Coronary artery (tissue), 2 donors: Measurements from ENCODE around the gene PLA2G3.

Experiments
- DNase-seq: peaks from one replicate; pipeline ENCODE4 v3.0.0-alpha.2; 2017; ENCODE audit warnings: low spot score
- H3K27ac ChIP-seq, 2 donors: fragments of 200-600 bp; sonication (generic); one replicate each; pipeline ENCODE4 v1.5.1; 2016 to 2019
- H3K4me3 ChIP-seq: fragments of 200-600 bp; sonication (generic); 2 replicates; pipeline ENCODE4 v1.5.1; 2016; ENCODE audit warnings: mild to moderate bottlenecking, moderate library complexity
- TF ChIP-seq, protein P1 (sequence below): fragments of 200-600 bp; sonication (generic); IDR thresholded peaks from one replicate; pipeline ENCODE4 v1.5.1; 2019; ENCODE audit warnings: antibody characterized with exemption

The PLA2G3 gene

GRCh38 chr22:31086703-31087330 lies 53.5 kb downstream of the PLA2G3 start:
- TF ChIP-seq, protein P1, sequence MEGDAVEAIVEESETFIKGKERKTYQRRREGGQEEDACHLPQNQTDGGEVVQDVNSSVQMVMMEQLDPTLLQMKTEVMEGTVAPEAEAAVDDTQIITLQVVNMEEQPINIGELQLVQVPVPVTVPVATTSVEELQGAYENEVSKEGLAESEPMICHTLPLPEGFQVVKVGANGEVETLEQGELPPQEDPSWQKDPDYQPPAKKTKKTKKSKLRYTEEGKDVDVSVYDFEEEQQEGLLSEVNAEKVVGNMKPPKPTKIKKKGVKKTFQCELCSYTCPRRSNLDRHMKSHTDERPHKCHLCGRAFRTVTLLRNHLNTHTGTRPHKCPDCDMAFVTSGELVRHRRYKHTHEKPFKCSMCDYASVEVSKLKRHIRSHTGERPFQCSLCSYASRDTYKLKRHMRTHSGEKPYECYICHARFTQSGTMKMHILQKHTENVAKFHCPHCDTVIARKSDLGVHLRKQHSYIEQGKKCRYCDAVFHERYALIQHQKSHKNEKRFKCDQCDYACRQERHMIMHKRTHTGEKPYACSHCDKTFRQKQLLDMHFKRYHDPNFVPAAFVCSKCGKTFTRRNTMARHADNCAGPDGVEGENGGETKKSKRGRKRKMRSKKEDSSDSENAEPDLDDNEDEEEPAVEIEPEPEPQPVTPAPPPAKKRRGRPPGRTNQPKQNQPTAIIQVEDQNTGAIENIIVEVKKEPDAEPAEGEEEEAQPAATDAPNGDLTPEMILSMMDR = no peak
- H3K27ac ChIP-seq = peak overlapping the region; percentile 94 to 98
- peak overlapping the region; percentile 81 for H3K4me3 ChIP-seq
- DNase-seq = no peak

DNA sequence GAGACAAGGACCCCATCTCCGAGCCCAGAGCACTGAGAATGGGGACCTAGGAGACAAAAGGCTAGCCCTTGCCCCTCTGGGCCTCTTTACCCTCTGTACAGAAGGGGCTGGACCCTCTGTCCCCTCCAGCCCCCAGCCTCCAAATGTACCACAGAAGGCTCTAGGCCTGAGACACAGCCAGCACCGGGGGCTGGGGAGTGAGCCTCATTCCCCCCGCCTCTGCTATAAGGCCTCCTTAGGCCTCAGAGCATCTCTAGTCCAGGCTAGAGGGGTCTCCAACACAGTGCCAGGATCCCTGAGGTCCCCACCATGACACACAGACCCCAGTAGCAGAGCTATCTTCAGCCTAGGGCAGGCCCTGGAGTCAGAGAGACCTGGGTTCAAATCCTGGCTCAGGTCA lies 54.4 kb downstream of the PLA2G3 start:
- DNase-seq = peak; percentile 74
- TF ChIP-seq, protein P1 = no peak
- Histone ChIP-seq H3K27ac (peak overlapping the region; percentile 94 to 98), H3K4me3 (peak overlapping the region; percentile 81)

DNA sequence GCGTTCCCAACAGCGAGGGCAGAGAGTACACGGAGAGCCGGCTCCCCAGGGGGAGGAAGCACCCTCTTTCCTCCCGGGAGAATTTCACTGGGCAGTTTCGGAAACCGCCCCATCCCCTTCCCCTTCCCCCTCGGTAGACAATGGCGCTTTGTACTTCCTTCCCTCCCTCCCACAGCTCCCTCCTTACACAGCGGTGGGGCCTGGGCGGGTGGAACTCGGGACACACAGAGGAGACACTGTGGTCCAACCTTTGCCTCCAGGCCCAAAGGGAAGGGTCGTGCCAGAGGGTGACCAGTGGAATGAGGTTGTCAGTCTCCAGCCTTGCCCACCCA lies 54.8 kb downstream of the PLA2G3 start:
- Histone ChIP-seq H3K27ac (peak overlapping the region; percentile 94 to 98), H3K4me3 (peak overlapping the region; percentile 81)
- TF ChIP-seq, protein P1 = peak; percentile 5
- DNase-seq = no peak

DNA sequence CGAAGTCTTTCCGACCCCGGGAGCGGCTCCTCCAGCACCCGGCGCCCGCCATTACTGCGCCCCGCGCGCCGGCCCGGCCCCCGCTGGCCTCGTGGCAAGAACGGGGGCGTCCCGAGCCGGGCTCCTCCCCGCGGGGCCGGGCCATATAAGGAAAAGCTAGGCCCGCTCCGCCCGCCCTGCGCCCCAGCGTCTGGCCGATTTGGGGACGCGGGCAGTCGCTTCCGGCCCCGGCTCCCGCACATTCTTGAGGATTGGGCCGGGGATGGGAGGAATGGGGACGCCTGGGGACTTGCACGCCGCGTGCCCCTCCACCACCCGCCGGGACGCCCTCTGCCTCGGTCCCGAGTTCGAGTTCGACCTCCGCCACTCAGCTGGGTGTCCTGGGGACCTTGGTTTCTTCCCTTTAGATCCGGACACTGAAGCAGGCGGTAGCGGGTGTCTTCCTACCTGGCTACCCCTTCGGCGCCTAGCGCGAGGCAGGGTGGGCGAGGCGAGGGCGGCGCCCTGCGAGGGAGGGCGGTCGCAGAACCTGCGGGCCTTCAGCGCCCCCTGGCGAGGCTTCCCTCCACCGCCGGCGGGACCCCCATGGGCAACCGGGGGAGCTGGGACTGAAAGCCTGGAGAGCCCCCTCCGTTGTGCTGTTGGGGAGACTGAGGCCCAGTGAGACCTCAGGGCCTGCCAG lies 55.4 kb downstream of the PLA2G3 start:
- Histone ChIP-seq H3K27ac (peak overlapping the region; percentile 94 to 98), H3K4me3 (peak overlapping the region; percentile 81)
- peak; percentile 96 for DNase-seq
- TF ChIP-seq, protein P1 = peak; percentile 86
